HG03175 (cell line): ENCODE measurements around the gene BEST2.
A peak's percentile ranks its signal among the peaks of the same experiment; 100 is the strongest.

ENCODE experiments used
- ATAC-seq: cut with Tn5 transposase; IDR thresholded peaks from one replicate; pipeline ENCODE4 v1.9.1; 2021; ENCODE audit warnings: mild to moderate bottlenecking, moderate library complexity; ENCODE audit not compliant: unreplicated experiment

Gene BEST2

GRCh38 chr19:12730064-12730463 lies 21.5 kb upstream of the BEST2 start:
- ATAC-seq, result no peak

DNA sequence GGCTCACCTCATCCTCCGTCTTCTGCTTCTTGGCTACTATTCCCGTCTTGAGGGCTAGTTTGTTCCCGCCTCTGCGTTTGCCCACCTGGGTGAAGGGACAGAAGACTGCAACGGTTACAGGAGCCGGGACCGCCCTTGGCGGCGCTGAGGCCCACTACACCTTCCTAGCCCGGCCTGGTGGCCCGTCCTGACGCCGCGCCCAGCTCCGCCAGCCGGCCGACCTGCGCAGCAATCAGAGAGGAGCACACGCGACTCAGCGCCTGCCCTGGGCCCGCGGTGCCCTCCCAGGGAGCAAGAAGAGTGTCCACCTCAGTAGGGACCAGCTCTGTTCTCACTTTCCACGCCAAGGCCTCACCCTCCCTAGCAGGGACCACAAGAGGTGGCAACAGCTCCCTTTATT lies 20.3 kb upstream of the BEST2 start:
- no peak for ATAC-seq

- ATAC-seq, result no peak
Measured at GRCh38 chr19:12733369-12734214, 18.0 kb upstream of the BEST2 start.

DNA sequence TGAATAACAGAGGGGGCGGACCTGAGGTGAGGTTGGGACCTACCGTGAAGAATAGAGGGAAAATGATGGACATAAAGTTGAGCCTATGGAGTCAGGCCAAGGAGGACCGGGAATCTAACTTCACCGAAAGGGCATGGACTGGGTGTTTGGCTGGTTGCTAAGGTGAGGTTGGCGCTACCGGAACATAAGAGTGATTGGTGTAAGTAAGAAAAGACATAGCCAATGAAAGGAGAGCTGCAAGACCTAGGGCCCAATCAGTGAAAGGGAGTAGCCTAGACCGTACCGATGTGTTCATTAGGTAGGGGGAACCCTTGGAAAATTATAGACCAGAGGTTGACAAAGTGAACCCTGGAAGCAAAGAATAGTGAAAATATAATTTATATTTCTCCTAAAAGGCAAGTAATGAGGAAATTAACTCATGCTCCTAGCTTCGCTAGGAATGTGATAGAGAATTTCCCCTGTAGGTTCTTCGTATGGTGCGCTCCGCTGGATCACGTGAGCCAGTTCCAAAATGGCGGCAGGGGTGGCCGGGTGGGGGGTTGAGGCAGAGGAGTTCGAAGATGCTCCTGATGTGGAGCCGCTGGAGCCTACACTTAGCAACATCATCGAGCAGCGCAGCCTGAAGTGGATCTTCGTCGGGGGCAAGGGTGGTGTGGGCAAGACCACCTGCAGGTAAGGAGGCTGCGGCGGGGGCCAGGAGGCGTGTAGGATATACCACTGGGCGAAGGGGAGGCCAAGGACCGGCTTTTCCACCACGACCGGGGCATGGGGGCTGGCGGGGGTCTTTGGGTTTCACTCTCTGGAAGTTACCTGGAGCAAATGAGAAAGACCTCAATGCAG lies 14.4 kb upstream of the BEST2 start, which contains the start of gene GET3:
Gene GET3 (plus strand): TSS at position 503 of the 840 bp plus-strand sequence. CDS start 9 bp downstream, at position 512.
- peak; percentile 76 for ATAC-seq

- ATAC-seq, result no peak
Measured at GRCh38 chr19:12737835-12738351, 13.7 kb upstream of the BEST2 start.

GRCh38 chr19:12745166-12745897 lies 6.3 kb upstream of the BEST2 start:
- no peak for ATAC-seq

DNA sequence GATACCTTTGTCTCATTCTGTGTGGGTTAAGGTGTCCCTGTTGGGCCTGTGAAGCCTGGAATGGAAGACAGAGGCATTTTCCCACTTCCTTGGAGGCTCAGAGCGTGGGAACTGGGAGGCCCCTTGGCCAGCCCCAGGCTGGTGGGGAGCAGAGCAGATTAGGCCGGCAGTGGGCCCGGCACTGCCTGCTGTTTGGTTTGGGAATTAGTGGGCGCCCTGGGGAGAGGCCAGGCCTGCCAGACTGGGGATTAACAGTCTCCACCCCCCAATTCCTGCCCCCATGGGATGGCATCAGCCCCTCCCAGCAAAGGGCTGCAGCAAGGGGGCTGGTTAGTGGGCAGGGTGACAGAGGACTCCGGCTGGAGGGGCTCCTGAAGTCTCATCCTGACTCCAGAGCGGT lies 3.1 kb upstream of the BEST2 start:
- ATAC-seq, result no peak

GRCh38 chr19:12749938-12750521 lies 1.6 kb upstream of the BEST2 start:
- no peak for ATAC-seq

DNA sequence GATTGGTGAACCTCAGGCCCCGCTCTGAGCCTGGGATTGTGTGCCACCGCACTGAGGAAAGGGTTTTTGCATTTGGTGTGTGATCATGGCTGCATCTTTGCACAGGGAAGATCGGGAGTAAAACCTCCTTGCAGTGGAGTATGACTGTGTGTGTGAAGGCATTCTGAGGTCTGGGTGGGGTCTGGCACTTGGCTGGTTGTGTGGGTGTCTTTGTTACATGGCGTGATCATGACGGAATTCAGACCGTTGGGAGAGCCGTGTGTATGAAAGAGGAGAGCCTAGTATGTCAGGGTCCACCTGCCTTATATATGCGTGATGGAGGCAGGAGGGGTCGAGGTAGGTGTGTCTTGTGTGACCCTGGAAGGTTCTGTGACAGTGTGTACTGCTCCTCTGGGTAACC lies 740 bp upstream of the BEST2 start:
- ATAC-seq, result no peak

- no peak for ATAC-seq
Measured at GRCh38 chr19:12752056-12752781, 628 bp downstream of the BEST2 start.

- ATAC-seq, result no peak
Measured at GRCh38 chr19:12754465-12755196, 3.0 kb downstream of the BEST2 start.

- ATAC-seq, result no peak
Measured at GRCh38 chr19:12756150-12756883, 4.7 kb downstream of the BEST2 start.

DNA sequence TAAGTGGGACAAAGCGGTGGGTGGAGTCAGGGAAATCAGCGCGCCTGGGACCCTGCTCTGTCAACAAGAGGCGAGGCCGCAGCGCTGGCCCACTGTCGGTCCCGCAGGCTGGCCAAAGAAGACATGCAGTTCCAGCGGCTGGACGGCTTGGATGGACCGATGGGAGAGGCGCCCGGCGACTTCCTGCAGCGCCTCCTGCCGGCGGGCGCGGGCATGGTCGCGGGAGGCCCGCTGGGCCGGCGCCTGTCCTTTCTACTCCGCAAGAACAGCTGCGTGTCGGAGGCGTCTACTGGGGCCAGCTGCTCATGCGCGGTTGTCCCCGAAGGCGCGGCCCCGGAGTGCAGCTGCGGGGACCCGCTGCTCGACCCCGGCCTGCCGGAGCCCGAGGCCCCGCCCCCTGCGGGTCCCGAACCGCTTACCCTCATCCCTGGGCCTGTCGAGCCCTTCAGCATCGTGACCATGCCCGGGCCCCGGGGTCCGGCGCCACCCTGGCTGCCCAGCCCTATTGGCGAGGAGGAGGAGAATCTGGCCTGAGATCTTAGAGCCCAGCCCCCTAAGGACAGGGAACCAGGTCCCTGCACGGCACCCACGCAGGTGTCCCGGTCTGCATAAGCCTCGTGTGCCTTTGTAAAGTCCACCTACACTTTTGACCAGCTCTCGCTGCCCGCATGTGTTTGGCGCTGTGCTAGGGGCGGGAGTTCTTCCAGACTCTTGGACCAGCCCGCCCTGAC lies 6.1 kb downstream of the BEST2 start:
- no peak for ATAC-seq

- no peak for ATAC-seq
Measured at GRCh38 chr19:12759686-12760085, 8.1 kb downstream of the BEST2 start.

DNA sequence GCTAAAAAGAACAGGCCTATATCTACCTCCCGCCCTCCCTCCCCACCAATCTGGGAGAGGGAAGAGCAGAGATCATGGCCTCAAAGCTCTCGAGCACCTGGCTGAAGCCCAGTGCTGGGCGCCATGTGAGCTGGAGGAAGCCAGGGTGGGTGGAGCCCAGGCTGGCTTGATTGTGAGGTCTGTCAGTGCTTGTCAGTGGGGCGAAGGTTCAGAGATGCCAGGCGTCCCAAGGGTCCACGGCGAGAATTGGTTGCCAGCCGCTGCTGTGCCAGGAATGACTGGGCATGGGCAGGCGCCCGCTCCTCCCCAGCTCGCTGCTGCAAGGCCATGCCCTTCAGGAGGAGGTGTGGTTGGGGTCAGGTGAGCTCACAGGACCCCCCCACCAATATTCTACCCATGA lies 11.5 kb downstream of the BEST2 start:
- ATAC-seq, result no peak

DNA sequence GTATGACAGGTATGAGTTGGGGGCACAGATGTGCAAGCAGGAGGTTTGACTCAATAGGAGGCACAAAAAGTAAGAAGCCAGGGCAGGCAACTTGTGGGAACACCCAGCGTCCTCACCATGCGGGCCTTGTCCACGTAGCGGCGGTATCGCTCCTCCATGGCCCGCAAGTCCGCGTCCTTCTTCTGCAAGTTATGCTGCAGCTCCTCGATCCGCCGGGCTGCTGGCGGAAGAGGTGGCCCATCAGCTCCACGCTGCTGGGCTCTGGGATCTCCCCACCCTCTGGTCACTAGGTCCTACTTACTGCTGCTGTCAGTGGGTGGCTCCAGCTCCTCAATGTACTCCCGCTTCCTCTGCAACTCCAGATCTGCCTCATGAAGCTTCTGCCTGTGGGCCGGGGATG lies 13.1 kb downstream of the BEST2 start:
- no peak for ATAC-seq

DNA sequence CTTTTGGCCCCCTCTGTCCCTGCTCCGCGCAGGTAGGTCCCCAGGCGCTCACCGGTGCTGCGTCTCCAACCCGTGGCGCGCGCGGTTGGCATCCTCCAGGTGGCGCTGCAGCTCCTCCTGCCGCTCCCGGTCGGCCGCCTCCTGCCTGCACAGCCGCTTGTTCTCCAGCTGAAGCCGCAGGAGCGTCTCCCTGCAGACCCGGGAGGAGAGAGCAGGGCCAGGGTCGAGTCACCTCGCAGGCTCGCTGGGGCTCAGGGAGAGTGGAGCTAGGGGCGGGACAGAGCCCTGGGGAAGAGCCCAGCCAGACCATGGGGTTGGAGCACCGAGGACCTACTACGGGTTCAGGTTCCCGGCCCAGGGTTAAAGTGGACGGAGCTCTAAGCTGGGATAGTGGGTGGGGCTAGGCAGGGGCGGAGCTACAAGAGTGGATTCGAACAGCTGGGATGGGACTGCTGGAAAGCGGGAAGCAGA lies 14.5 kb downstream of the BEST2 start:
- ATAC-seq, result no peak

DNA sequence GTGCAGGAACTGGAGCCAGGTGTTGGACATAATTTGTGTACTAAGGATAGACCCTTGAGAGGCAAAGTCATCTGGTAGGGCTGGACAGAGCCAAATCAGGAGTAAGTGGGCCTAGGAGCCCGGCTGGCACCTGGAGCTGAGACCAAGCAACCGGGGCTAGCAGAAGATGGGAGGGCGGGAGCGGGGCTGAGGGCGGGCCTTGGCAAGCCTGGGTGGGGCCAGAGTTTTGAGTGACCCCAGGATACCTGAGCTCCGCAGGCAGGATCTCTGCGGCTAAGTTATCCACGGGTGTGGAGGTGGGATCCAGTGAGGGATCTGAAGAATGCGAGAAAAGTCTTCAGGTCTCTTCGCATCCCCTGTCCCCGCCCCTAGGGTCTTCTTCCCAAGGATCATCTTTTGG lies 15.6 kb downstream of the BEST2 start:
- no peak for ATAC-seq
